ENCODE data around the gene CBFB. TPM values are rescaled to one million over a fixed set of nuclear protein-coding genes. Genes with fewer than 3 reads are reported as not detected.
"Not testable (repeated sequence)": the region's sequence is repeated elsewhere in the genome, so short reads cannot be mapped to it uniquely, and the experiment has no call there.

CBFB gene
- total and polyA plus RNA-seq, 10 donors: 22.7 to 80.4 (median 58.4) TPM

DNA sequence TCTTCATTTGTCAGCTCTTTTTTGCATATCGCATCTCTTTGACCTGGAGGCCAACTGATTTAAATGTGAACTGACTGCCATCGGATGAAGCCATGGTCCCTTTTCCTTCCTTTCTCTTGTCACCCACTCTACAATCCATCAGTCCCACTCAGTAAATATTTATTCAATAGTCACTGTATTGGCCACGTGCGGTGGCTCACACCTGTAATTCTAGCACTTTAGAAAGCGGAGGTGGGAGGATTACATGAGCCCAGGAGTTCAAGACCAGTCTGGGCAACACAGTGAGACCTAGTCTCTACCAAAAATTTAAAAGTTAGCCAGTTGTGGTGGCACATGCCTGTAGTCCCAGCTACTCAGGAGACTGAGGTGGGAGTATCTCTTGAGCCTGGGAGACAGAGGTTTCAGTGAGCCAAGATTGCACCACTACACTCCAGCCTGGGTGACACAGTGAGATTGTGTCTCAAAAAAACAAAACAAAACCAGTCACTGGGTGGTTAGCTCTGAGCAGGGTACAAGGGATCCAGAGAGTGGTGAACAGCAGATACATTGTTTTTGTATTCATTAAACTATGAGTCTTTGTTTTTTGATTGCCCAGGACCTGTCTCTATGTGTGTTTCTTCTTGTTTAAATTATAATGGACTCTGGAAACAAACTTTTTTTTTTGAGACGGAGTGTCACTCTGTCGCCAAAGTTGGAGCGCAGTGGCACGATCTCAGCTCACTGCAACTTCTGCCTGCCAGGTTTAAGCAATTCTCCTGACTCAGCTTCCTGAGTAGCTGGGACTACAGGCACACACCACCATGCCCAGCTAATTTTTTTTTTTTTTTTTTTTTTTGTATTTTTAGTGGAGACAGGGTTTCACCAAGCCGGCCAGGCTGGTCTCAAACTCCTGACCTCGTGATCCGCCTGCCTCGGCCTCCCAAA lies 87.7 kb downstream of the CBFB start:
- Histone ChIP-seq H3K4me3 (peak overlapping the region in 1 of 8 donors; percentile 19), H3K27me3 (replicated peaks in 1 of 7) (no peaks in the 10 kb centered on the region), H3K27ac (peak overlapping the region in 7 of 8 donors; percentile 47 to 84 (median 78)), H3K9me3 (no peaks in the 10 kb centered on the region), H3K4me1 (peaks cover 1 to 58% (median 18%) of the 10 kb centered on the region in 6 donors), H3K36me3 (peaks cover 0 to 61% (median 20%) of the 10 kb centered on the region in 6 donors)
- intact Hi-C loops (cut with DNase I; ENCODE audit: low total_unique reads): no loop called here
- no peak for TF ChIP-seq POLR2A (IDR thresholded peaks at IDR 0.05)
- no peak for TF ChIP-seq POLR2AphosphoS5 (IDR thresholded peaks at IDR 0.05)
- no peak for DNase-seq
- 66 to 85% (median 75%) methylated on average over 13 of the region's 13 CpGs for WGBS, 5 donors

- no peaks in the 10 kb centered on the region for H3K27me3 ChIP-seq (replicated peaks in 1 of 7)
- intact Hi-C loops (cut with DNase I; ENCODE audit: low total_unique reads): no loop called here
- H3K4me1 ChIP-seq: peaks cover 0 to 48% (median 10%) of the 10 kb centered on the region in 6 donors
- DNase-seq: no peak
- TF ChIP-seq POLR2A (IDR thresholded peaks at IDR 0.05) (no peak), POLR2AphosphoS5 (IDR thresholded peaks at IDR 0.05) (no peak)
- TF ChIP-seq, protein P1, sequence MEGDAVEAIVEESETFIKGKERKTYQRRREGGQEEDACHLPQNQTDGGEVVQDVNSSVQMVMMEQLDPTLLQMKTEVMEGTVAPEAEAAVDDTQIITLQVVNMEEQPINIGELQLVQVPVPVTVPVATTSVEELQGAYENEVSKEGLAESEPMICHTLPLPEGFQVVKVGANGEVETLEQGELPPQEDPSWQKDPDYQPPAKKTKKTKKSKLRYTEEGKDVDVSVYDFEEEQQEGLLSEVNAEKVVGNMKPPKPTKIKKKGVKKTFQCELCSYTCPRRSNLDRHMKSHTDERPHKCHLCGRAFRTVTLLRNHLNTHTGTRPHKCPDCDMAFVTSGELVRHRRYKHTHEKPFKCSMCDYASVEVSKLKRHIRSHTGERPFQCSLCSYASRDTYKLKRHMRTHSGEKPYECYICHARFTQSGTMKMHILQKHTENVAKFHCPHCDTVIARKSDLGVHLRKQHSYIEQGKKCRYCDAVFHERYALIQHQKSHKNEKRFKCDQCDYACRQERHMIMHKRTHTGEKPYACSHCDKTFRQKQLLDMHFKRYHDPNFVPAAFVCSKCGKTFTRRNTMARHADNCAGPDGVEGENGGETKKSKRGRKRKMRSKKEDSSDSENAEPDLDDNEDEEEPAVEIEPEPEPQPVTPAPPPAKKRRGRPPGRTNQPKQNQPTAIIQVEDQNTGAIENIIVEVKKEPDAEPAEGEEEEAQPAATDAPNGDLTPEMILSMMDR (IDR thresholded peaks at IDR 0.05 in 8 of 11, conservative IDR thresholded peaks at IDR 0.05 in 3 of 11): no peak
- H3K9me3 ChIP-seq: no peaks in the 10 kb centered on the region
- H3K36me3 ChIP-seq: peaks cover 0 to 64% (median 29%) of the 10 kb centered on the region in 6 donors
- peak overlapping the region in 5 of 8 donors; percentile 47 to 84 (median 81) for H3K27ac ChIP-seq
- WGBS, 5 donors: 89 to 96% (median 91%) methylated on average over 9 of the region's 9 CpGs
- H3K4me3 ChIP-seq: no peak overlapping the region
Observed at GRCh38 chr16:67117716-67118115, 88.8 kb downstream of the CBFB start.

- intact Hi-C loops (cut with DNase I; ENCODE audit: low total_unique reads): no loop called here
- peaks cover 0 to 28% (median 6%) of the 10 kb centered on the region in 6 donors for H3K4me1 ChIP-seq
- no peaks in the 10 kb centered on the region for H3K9me3 ChIP-seq
- TF ChIP-seq POLR2A (IDR thresholded peaks at IDR 0.05) (no peak), POLR2AphosphoS5 (IDR thresholded peaks at IDR 0.05) (no peak)
- TF ChIP-seq, protein P1 (IDR thresholded peaks at IDR 0.05 in 8 of 11, conservative IDR thresholded peaks at IDR 0.05 in 3 of 11): no peak
- no peak for DNase-seq
- H3K27ac ChIP-seq: no peak overlapping the region
- no peaks in the 10 kb centered on the region for H3K27me3 ChIP-seq (replicated peaks in 1 of 7)
- WGBS, 5 donors: 87 to 95% (median 89%) methylated on average over 5 of the region's 5 CpGs
- no peak overlapping the region for H3K4me3 ChIP-seq
- peaks cover 0 to 77% (median 41%) of the 10 kb centered on the region in 6 donors for H3K36me3 ChIP-seq
Observed at GRCh38 chr16:67120025-67120424, 91.1 kb downstream of the CBFB start.

- H3K4me1 ChIP-seq; intact Hi-C loops (cut with DNase I; ENCODE audit: low total_unique reads); H3K27ac ChIP-seq; H3K4me3 ChIP-seq; H3K9me3 ChIP-seq; H3K27me3 ChIP-seq (replicated peaks in 1 of 7): not testable (repeated sequence)
- peak; percentile 10 for DNase-seq
- 97 to 99% (median 97%) methylated on average over 5 of the region's 5 CpGs for WGBS, 5 donors
- peaks cover 0 to 89% (median 49%) of the 10 kb centered on the region in 6 donors for H3K36me3 ChIP-seq
Observed at GRCh38 chr16:67122799-67123198, 93.8 kb downstream of the CBFB start.

DNA sequence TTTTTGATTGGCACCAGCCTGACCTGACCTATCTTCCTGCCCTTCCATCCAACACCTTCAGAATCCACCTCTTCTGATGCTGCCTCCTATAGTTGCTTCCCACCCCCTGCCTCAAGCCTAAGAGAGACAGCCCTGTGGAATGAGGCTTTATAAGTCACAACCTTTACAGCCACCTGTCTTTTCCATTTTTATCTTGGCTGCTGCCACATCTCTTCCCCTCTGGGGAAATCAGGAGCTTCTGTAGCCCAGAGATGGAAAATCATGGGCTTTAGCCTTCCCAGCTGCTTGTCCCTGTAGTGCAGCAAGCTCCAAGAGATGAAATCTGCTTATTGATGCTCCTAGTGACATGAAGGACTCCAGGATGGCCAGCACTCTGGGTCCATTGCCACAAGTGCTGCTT lies 99.5 kb downstream of the CBFB start:
- Histone ChIP-seq H3K9me3 (no peaks in the 10 kb centered on the region), H3K27ac (no peak overlapping the region), H3K27me3 (replicated peaks in 1 of 7) (no peaks in the 10 kb centered on the region), H3K4me1 (no peaks in the 10 kb centered on the region), H3K4me3 (no peak overlapping the region), H3K36me3 (peaks cover 0 to 100% (median 46%) of the 10 kb centered on the region in 6 donors)
- DNase-seq: no peak
- TF ChIP-seq POLR2A (IDR thresholded peaks at IDR 0.05) (no peak), POLR2AphosphoS5 (IDR thresholded peaks at IDR 0.05) (no peak)
- TF ChIP-seq, protein P1 (IDR thresholded peaks at IDR 0.05 in 8 of 11, conservative IDR thresholded peaks at IDR 0.05 in 3 of 11): no peak
- intact Hi-C loops (cut with DNase I; ENCODE audit: low total_unique reads): no loop called here
